Jurkat, Clone E6-1 (cell line): ENCODE results near the gene IL24.

Experiments used
- DNase-seq: peaks from one replicate; pipeline ENCODE4 v3.0.0-alpha.2; 2011; ENCODE audit warnings: low read depth, low spot score
- H3K4me3 ChIP-seq: 2 replicates; pipeline ENCODE4 v1.5.1; 2011; ENCODE audit warnings: mild to moderate bottlenecking, low read length, control low read depth, moderate library complexity

Gene IL24

DNA sequence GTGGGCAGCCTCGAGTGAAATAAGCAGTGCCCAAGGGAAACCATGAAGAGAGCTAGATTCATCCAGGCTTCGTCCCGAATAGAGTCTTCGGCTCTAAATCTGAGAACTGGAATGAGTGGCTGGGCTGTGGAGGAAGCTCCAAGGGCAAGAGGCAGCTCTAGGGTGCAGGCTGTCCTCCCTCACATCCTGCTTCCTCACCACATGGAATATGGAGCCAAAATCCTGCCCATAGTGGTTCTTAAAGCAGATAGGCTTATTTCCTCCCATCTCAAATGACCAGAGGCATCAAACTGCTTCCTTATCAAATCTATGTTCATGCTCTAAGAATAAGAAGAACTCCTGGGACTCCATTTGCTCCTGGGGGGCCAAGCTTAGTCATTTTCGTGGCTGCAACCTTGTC lies 2.5 kb downstream of the IL24 start:
- DNase-seq = no peak
- no peak overlapping the region for H3K4me3 ChIP-seq

DNA sequence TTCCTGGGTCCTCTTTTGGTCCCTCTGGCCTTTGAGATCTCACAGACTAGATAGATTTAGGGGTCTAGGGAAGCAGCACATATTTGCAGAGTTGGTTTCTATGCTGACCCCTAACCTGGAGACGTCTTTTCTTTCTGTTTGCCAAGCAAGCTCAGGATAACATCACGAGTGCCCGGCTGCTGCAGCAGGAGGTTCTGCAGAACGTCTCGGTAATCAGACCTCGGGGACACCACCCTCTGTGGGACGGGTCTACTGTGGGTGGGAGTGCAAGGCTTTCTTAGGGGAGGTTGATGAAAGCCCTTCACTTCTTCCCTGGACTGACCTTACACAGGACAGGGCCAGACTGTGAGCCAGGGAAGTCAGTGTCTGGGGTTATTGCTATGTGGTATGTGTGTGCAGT lies 2.9 kb downstream of the IL24 start:
- no peak for DNase-seq
- H3K4me3 ChIP-seq = no peak overlapping the region

DNA sequence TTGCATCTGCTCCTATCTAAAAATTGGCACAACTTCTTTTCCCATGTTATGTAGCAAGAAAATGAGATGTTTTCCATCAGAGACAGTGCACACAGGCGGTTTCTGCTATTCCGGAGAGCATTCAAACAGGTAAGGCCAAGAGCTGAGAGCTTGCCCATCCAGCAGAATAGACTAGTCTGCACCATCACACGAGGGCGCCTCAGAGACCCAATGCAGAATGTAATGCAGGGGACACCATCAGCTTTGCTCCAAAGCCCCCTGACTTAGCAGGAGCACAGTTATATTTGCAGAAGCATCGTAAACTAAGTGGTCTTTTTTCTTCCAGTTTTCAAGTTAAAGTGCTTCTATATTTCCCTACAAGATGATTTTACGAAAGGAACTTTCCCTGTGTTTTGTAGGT lies 4.7 kb downstream of the IL24 start:
- no peak overlapping the region for H3K4me3 ChIP-seq
- no peak for DNase-seq

DNA sequence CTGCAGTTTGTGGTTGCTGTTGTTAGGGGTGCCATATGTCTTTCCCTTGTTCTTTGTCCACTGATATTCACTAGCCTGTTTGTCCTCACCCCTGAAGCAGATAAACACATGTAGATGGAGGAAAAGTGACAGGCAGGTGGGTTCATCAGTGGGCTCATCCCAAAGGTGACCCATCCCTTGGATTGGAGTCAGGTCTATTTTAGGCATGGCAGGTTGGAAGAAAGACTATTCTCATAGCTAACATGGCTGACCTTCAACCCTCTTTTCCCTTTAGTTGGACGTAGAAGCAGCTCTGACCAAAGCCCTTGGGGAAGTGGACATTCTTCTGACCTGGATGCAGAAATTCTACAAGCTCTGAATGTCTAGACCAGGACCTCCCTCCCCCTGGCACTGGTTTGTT lies 5.5 kb downstream of the IL24 start:
- DNase-seq = no peak
- no peak overlapping the region for H3K4me3 ChIP-seq

DNA sequence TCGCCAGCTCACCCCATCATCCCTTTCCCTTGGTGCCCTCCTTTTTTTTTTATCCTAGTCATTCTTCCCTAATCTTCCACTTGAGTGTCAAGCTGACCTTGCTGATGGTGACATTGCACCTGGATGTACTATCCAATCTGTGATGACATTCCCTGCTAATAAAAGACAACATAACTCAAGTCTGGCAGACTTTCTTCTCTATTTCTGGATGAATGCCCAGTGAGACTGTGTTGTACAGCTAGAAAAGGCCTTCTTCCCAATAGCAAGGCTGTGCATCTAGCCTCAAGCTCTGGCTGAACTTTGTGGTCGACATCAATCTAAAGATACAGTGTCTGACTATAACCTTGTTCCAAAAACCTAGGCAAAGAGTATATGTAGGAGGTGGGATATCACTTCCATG lies 6.4 kb downstream of the IL24 start:
- DNase-seq = no peak
- no peak overlapping the region for H3K4me3 ChIP-seq

DNA sequence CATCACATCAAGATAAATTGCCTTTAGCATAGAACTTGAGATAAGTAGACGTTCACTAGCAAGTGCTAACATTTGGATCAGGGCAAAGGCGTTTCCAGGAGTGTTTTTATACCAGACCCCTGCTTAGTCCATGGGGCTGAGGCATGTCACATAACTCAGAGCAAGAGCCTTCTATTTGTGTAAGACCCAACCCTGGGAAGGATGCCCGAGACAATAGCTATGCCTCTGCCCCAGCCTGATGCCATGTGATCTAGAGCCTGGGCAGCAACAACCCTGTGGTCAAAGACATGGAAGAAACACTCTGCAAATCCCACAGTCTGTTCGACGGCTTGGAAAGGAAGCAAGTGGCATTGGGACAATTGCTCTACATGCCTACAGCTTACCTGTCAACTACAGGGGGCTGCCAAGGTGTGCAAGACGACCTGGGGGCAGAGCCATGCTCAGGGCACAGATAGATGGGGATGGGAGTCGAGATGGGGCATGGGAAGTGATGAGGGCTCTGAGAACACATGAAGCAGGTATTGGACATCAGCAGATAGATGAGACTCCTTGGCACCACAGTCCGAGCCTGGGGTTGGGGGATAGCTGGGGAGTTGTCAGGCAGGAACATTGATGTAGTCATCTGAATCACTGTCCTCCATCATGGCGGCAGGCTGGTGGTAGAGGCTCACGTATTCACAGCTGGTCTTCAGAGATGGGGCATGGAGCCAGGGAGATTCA lies 7.3 kb downstream of the IL24 start:
- DNase-seq = no peak
- no peak overlapping the region for H3K4me3 ChIP-seq

DNA sequence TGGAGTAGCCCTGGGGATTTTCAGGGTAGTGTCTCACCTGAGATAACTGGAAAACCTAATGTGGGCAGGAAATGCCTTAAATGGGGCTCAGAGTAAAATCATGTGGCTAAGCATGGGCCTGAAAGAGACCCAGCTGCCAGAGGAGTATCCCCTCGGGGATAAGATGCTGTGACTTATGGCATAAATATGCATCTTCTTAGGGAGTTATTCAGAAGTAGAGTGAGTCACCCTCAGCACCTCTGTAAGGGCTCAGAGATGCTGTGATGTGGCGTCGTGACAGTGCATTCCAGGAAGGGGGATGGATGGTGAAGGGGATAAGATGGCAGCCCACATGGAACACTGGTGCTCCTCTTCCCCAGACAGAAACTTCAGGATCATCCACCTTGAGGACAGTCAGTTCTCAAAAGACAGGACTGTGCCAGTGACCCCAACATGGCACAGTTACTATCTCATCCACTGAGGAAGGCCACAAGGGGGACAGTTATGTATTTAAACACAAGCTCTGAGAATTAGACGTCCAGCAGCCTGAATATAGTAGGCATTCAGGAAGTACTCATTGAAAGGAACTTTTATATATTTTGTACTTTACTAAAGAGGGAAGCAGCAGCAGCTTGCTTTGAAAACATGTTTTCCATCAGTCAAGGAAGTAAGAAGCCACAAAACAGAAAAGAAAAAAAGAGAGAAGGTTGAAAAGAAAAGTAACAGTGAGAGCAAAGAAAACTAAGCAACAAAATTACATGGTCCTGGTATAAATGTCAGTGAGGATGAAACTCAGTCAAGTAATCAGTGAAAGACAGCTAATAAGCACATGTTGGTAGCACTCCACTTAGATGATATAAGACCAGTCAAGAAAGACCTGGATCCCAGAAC lies 8.3 kb downstream of the IL24 start:
- H3K4me3 ChIP-seq = no peak overlapping the region
- DNase-seq = no peak

DNA sequence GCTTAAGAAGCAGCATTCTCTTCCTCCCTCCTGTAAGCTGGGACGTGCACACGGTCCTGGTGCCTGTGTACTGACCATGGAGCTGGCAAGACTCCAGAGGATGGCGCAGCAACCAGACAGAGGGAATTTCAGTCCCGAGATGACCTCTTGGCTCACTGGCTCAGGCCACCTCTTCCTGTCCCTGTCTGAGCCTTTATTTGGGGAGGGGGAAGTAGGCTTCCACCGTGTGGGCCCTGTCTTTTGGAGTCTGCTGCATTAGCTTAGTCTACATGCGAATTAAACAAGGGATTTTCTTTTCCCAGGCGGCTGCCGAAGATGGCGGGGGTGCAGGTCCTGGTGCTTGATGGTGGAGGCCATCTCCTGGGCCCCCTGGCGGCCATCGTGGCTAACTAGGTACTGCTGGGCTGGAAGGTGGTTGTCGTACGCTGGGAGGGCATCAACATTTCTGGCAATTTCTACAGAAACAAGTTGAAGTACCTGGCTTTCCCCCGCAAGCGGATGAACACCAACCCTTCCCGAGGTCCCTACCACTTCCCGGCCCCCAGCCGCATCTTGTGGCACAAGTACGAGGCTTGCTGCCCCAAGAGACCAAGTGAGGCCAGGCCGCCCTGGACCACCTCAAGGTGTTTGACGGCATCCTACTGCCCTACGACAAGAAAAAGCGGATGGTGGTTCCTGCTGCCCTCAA lies 10.2 kb downstream of the IL24 start:
- H3K4me3 ChIP-seq = no peak overlapping the region
- DNase-seq = no peak

DNA sequence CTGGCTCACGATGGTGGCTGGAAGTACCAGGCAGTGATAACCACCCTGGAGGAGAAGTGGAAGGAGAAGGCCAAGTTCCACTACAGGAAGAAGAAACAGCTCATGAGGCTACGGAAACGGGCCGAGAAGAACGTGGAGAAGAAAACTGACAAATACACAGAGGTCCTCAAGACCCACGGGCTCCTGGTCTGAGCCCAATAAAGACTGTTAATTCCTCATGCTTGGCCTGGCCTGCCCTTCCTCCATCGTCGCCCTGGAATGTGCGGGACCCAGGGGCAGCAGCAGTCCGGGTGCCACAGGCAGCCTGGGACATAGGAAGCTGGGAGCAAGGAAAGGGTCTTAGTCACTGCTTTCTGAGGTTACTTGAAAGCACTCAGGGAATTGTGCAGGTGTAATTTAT lies 10.8 kb downstream of the IL24 start:
- no peak for DNase-seq
- no peak overlapping the region for H3K4me3 ChIP-seq

DNA sequence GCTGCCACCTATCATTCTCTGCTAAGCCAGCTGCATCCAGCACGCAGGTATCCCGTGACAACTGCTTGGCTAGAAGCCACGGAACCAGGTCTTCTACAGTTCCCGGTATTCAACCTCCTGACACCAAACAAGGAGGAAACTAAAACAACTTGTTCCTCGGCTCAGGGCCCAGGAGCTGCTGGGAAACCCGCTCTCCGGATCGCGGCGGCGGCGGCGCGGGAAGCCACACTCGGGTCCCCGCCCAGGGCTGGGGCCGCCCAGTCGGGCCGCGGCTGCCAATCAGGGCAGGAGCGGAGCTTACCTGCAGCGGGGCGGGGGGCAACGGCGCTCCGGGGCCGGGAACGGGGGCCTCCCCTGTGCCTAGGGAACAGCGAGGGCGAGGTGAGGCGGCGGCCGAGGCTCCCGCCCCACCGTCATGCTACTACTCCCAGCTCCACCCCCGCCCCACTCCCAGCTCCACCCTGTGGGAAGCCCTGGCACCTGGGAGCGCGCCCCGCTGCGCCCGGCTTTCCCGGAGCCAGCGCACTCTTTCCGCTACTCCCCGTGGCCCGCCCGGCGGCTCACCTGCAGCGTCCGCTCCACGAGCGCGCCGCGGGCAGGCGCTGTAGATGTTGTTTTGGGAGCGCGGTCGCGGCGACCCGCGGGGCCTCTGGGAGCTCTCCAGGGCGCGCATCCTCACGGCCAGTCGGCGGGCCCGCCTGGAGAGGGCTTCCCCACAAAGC lies 12.1 kb downstream of the IL24 start:
- DNase-seq = no peak
- no peak overlapping the region for H3K4me3 ChIP-seq

DNA sequence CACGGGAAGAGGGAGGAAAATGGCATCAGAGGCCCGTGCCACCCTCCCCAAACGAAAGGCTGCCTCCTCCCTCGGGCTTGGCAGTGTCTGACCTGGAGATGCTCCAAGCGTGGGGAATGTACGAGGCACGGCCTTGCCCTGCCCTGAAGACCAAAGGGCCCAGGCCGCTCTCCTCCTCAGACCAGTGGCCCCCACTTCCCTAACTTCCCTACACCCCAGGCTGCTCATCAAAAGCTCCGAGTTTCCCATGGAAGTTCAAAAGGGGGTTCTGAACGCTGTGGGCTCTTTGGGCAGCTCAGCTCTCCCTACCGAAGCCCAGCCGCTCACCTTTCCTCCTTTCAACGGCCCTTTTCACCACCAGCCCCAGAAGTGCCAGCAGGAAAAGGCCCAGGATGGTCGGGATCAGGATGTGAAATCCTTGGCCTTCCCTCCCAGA lies 12.7 kb downstream of the IL24 start:
- H3K4me3 ChIP-seq = no peak overlapping the region
- DNase-seq = no peak

DNA sequence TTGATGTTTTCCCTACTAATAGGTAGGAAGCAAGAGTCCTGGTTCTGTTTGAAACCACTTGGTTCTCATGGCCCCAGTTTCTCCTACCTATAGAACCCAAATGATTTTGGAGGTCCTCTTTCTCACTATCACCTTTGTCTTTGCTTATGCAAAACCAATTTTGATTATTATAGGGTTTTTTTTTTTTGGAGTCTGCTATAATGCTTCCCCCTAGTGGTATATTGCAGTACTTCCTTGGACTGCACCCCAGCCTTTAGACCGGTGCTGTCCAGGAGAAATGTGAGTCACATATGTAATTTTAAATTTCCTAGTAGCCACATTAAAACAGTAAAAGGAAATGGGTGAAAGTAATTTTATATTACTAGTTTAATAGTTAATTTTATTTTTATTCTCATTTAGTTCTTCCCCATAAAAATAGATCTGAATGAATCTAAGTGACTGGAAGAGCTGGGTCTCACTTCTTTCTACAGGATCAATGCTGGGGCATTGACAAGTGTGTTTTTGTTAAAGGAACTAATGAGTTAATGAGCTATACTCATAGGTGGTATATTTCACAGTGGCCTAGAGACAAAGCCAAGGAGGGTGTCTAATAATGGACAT lies 13.9 kb downstream of the IL24 start:
- no peak overlapping the region for H3K4me3 ChIP-seq
- no peak for DNase-seq

DNA sequence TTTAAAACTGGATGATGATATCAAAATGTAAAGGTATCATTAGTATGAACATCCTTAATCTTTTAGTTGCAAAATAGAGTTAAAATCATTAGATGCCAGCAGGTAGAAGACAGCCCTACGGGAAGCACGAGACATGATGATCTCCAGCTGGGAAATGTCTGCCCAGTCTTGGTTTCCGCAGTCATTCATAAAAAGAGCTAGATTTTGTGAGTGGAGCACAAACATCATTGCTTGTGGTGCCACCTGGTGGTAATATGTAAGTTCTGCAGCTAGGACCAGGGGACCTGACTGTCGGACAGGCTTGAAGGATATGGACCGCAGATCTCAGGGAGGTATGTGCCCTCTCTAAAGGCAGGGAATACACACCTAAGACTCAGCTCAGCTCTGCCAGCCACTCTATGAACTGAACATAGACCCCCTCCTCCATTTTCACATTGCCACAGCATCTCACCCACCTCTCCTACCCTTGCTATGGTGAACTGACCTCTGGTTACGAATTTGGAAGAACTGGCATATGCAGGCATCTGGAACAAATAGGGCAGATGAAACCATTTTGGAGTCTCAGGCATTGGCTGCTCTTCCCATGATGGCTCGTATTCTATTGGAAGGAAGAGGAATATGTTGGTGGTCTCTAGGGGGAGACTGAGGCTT lies 15.3 kb downstream of the IL24 start:
- DNase-seq = peak; percentile 66
- H3K4me3 ChIP-seq = no peak overlapping the region

DNA sequence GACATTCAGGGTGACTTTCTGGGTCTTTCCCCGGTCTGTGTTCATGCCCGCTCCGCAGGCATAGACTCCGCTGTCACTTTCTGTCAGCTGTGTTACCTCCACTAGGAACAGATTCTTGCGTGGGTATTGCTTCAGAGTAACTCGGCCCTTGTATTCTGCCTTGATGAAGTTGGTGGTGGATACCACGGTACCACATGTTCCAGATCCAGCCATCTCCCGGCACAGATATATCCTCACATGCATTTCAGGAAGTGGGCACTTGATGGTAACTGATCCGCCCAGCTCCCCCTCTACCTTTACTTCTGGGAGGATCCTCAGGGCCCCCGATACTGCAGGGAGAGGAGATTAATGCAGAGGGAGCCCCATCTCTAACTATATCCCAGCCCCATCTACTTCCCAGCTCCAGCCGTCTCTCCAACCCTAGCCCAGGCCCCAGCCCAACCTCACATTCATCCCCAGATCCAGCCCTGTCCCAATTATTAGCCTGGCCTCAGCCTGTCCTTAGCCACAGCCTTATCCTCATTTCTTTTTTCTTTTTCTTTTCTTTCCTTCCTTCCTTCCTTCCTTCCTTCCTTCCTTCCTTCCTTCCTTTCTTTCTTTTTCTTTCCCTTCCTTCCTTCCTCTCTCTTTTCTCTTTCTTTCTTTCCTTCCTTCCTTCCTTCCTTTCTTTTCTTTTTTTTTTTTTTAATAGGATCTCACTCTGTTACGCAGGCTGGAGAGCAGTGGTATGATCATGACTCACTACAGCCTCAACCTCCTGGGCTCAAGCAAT lies 16.7 kb downstream of the IL24 start:
- H3K4me3 ChIP-seq = no peak overlapping the region
- no peak for DNase-seq

DNA sequence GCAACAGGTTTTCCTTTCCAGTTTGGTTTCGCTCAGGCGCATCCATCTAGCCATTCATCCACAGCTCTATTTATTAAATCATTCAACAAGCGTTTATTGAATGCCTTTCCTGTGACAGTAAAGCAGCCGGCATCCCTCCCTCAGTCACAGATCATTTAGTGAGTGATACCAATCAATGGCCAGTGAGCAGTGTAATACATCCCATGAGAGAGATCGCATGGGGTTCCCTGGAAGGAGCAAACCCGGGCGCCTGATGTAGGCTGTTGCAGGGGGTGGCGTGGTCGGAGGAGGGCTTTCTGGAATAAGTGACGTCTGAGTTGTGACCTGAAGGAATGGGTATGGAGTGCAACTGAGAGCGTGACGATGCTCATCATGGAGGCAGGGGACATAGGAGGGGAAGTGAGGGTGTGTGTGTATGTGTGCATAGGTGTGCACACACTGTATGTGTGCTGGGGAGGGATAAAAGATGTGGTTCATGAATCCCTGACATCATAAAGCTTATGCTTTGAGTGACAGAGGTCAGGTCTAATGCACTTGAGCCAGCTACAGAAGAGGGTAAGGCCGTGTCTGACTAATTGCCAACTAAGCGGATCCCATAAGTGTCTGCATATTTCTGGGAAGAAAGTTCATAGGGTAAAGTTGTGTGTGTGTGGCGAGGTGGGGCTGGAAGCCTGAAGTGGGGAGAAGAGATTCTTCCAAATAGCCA lies 17.9 kb downstream of the IL24 start:
- no peak for DNase-seq
- no peak overlapping the region for H3K4me3 ChIP-seq

DNA sequence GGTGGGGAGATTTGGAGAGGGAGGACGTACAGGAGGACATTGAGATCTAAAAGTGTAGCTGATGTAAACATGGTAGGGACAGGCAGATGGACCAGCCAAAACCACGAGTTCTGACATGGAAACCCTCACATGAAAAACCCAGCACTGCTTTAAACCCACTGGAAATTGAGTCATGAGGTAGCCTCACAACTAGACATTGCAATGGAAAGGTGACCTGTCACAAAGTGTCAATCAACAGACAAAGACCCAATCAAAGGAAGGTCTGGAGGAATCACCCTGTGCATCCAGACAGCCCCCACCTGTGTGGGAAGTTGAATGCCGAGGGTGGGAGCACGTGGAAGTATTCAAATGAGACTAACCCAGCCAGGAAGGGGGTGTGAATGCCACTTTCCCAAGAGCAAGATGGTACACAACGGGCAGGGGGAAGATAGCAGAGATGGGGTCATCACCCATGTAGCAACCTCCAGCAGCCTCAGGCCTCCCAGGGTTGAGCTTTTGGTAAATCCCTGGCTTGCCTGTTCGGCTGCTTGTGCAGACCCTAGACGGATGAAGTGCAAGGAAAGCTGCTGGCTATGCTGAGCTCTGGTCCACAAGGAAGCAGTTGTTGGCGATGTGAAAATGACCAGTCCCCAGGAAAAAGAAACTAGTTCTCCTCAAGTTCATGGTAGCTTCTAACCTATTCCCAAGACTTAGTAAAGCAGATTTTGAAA lies 18.9 kb downstream of the IL24 start:
- no peak overlapping the region for H3K4me3 ChIP-seq
- DNase-seq = no peak

DNA sequence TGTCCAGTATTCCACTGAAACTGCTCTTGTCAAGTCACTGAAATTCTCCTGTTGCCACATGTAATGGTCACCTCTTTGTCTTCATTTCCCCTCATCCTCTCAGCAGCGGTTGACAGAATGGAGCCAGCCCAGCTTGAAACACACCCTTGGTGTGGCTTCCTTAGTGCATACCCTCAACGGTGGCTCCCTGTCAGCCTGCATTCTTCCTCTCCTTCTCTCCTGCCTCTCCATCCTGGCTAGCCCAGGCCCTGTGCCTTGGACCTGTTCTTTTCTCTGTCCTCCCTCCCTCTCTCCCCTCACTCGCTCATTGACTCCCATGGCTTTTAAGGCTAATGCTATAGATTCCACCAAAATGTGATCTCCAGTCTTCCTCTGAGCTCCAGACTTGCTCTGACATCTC lies 20.8 kb downstream of the IL24 start:
- peak; percentile 58 for DNase-seq
- no peak overlapping the region for H3K4me3 ChIP-seq
